HG03066 (cell line): Measurements from ENCODE around the gene SMIM22.
A peak's percentile ranks its signal among the peaks of the same experiment; 100 is the strongest.
"Not testable (repeated sequence)": the region's sequence is repeated elsewhere in the genome, so short reads cannot be mapped to it uniquely, and the experiment has no call there.

Source experiments
- ATAC-seq: cut with Tn5 transposase; IDR thresholded peaks from one replicate; pipeline ENCODE4 v1.9.1; 2021; ENCODE audit warnings: low read depth; ENCODE audit not compliant: unreplicated experiment

The SMIM22 gene

GRCh38 chr16:4768549-4769305 lies 26.4 kb upstream of the SMIM22 start:
- peak; percentile 61 for ATAC-seq

DNA sequence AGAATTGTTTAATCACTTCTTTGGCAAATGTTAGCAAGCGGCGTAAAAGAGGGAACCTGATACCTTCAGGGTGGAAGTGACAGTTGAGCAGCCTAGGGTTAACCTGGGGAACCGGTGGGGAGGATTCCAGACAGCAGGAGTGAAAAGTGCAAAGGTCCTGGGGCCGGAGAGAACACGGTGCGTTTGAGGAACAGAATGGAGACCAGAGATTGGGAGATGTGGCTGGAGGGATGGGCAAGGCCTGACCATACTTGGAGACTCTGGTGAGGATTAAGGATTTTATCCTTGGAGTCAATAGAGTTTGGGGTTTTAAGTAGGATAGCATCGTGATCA lies 25.9 kb upstream of the SMIM22 start:
- ATAC-seq, result no peak

DNA sequence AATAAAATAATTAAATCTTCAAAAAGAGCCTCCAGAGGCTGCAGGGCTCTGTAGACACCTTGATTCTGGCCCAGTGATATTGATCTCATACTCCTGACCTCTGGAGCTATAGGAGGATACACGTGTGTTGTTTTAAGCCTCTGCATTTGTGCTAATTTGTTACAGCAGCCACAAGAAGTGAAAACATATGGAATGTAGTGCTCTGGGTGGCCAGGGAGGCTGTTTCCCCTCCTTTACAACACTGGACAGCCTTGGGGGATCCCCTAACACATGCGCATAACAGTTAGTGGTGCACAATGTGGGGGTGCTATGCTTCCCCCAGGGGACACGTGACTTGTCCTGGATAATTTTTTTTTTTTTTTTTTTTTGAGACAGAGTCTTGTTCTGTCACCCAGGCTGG lies 23.5 kb upstream of the SMIM22 start:
- ATAC-seq, result no peak

DNA sequence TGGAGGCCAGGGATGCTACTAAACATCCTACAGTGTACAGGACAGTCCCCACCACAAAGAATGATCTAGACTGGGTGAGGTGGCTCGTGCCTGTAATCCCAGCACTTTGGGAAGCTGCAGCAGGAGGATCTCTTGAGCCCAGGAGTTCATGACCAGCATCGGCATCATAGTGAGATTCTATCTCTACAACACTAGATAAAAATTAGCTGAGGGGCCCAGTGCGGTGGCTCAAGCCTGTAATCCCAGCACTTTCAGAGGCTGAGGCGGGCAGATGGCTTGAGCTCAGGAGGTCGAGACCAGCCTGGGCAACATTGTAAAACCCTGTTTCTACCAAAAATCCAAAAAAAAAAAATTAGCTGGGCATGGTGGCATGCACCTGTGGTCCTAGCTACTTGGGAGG lies 22.8 kb upstream of the SMIM22 start:
- ATAC-seq, result no peak

DNA sequence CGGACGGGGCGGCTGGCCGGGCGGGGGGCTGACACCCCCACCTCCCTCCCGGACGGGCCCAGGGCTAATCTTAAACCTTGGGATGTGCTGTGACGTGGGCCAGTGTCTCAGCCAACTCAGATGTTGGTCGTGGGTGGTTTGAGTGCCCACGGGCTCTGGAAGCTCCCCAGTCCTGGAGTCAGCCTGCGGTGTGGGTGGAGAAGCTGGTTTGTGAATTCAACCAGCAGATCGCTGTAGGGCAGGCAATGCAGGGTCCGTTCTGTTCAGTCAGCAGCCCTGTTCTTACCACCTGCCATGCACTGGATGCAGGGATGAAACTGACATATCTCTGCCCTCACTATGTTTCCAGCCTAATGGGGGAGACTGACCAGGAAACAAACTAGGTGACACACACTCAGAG lies 20.2 kb upstream of the SMIM22 start:
- ATAC-seq, result no peak

DNA sequence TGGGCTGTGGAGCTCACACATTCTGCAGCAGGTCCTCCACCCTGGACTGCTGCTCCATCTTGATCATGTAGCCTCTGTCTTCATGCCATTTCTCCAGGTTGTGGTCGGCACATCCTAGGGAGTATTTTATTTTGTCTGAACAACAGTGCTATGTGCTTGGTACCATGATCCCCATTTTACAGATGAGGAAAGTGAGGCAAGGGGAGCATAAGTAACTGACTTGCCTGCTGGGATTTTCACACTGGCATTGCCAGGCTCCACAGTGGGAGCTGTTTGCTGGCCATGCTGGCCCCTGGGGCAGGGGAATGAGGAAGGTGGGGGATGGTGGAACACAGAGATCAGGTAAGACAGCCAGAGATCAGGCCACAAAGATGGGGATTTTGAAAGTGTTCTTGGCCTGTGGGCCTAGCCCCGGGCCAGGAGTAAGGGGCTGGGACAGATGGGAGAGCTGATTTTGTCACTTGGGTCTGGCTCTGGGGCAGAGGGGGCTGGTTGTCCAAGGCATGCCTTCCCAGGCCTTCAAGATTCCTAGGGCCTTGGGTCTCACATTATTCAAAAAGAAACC lies 18.9 kb upstream of the SMIM22 start:
- no peak for ATAC-seq

DNA sequence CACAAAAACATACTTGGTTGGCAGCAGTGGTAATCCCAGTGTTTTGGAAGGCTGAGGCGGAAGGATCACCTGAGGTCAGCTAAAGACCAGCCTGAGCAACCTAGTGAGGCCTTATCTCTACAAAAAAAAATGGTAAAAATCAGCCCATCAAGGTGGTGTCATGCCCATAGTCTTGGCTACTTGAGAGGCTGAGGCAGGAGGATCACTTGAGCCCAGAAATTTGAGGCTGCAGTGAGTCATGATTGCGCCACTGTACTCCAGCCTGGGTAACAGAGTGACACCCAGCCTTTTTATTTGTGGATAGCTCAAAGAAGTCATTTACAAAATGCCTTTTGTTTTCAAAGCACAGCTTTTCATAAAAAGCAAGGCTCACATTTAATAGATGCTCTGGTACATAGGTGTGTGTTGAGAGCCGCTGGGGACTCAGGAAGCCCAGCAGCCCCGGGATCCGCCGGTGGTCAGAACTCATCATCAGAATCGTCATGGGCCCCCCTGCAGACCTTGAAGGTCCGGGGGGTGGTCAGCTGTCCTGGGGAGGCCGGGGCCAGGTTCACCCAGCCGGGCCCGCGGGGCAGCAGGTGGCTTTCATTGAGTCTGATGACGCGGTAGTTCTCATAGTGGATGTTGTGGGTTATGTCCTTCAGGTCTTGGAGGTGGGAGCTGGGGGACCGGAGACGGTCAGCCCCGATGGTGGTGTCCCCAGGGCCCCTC lies 17.7 kb upstream of the SMIM22 start:
- no peak for ATAC-seq

DNA sequence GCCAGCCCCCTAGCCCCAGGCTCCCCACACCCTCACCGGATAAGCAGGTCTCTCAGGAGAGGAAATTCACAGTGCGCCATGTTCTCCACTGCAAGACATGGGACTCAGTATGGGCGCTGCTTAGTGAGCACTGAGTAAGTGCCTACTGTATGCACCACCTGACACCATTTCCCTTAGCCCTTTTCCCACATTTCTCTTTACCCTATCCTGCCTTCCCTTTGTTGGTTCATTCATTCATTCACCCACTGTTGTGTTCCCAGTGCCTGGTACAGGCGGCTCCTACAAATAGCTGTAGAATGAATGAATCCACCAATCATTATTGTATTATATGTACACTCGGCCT lies 17.1 kb upstream of the SMIM22 start:
- ATAC-seq, result no peak

DNA sequence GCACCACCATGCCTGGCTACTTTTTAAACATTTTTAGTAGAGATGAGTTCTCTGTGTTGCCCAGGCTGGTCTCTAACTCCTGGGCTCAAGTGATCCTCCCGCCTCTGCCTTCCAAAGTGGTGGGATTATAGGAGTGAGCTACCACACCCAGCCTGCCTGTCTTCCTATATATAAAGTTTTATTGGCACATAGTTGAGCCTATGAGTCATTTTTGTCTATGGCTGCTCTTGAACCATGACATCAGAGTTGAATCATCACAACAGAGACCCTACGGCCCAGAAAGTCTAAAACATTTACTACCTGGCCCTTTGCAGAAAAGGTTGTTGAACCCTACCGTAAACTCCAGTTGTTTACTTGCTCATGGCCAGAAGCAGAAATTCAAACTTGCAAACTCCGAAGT lies 14.9 kb upstream of the SMIM22 start:
- ATAC-seq, result no peak

- ATAC-seq, result no peak
Measured at GRCh38 chr16:4783251-4783950, 11.8 kb upstream of the SMIM22 start.

DNA sequence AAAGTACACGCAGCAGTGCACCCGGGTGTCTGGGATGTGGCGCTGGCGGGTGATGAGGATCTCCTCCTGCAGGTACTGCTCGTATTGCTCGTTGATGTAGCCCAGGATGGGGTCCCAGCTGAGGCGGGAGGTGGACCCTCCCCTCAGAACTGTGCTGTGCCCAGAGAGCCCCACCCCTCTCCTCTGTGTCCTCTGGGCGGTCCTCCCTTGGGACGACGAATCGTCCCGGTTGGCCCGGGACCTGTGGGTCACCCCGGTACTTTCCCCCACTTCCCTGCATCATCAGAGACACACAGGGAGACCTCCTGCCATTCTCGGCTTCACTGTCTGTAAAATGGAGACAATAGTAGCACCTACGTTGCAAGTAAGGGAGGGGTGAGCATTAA lies 11.2 kb upstream of the SMIM22 start:
- no peak for ATAC-seq

GRCh38 chr16:4784444-4784987 lies 10.7 kb upstream of the SMIM22 start:
- ATAC-seq, result not testable (repeated sequence)

GRCh38 chr16:4785758-4786433 lies 9.3 kb upstream of the SMIM22 start:
- ATAC-seq, result no peak

GRCh38 chr16:4787068-4787467 lies 8.1 kb upstream of the SMIM22 start:
- no peak for ATAC-seq

- no peak for ATAC-seq
Measured at GRCh38 chr16:4787627-4788482, 7.3 kb upstream of the SMIM22 start, which contains the start of gene SEPTIN12. SEPTIN12 (minus strand) TSS chr16:4788345; CDS start chr16:4787645, 700 bp downstream.

- no peak for ATAC-seq
Measured at GRCh38 chr16:4788489-4788889, 6.7 kb upstream of the SMIM22 start.

DNA sequence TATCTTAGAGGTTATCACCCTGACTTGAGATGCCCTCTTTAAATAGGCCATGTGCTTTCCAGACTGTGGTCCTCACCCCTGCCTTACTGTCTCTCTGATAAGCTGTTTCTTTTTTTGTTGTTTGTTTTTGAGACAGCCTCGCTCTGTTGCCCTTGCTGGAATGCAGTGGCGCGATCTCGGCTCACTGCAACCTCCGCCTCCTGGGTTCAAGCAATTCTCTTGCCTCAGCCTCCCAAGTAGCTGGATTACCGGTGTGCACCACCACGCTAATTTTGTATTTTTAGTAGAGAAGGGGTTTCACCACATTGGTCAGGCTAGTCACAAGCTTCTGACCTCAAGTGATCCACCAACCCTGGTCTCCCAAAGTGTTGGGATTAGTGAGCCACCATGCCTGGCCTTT lies 6.3 kb upstream of the SMIM22 start:
- ATAC-seq, result no peak

DNA sequence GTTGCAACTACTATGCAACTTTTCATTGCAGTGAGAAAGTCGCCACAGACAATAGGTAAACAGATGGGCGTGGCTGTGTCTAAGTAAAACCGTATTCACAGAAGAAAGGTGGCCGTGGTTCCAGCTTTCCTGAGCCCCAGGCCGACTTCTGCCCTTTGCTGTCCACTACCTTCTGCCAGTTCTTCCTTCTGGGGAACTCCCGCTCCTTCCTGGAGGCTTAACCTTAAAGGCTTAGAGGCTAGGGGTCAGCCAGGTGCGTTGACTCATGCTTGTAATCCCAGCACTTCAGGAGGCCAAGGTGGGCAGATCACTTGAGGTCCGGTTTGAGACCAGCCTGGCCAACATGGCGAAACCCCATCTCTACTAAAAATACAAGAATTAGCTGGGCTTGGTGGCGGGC lies 4.9 kb upstream of the SMIM22 start:
- no peak for ATAC-seq

GRCh38 chr16:4790871-4791270 lies 4.3 kb upstream of the SMIM22 start:
- no peak for ATAC-seq
